Measurements from ENCODE around the gene LITAFD.

LITAFD gene

DNA sequence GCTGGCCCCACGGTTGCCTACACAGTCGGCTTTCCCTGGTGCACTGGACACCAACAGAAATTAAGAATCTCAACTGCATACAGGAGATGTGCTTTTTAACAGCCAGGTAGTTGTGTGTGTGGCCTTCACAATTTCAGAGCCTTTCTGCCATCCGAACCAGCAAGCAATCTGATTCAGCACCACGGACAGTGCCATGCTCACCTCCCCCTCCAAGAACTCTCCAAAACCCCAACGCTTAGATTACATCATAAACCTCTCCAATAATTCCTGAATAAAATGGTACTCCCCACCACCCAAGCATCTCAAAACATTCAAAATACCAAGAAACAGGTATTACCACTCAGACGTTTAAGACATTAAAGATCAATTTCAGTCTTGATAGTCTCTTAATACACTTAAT, 49.7 kb downstream of the LITAFD start:
- Mint-ChIP-seq H3K4me1 (peaks cover 71% of the 10 kb centered on the region), H3K27ac (no peak overlapping the region), H3K27me3 (no peaks in the 10 kb centered on the region), H3K4me3 (no peak overlapping the region), H3K9me3 (no peaks in the 10 kb centered on the region)
- ATAC-seq: no peak
- peak in 1 of 2 donors; percentile 12 for DNase-seq

DNA sequence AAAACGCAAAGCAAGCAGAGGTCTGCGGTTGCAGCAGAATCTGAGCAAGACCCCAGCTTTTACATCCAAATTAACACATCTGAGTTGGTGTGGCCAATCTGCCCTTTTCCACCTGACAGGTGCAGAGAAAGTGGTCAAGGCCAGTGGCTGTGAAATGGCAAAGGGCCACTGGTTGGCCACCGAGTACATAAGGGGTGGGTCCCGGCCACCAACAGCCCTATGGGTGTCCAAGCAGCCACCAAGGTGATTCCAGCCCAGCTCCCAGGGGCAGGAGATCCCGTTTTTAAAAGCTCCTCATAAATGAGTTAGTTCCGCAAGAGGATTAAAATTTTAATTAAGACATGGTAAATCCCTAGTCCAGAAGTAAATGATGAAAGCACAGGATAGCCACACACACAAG, 52.5 kb downstream of the LITAFD start:
- DNase-seq: no peak
- peaks cover 75% of the 10 kb centered on the region for H3K4me1 Mint-ChIP-seq
- H3K4me3 Mint-ChIP-seq: no peak overlapping the region
- ATAC-seq: no peak
- no peaks in the 10 kb centered on the region for H3K27me3 Mint-ChIP-seq
- no peak overlapping the region for H3K27ac Mint-ChIP-seq
- no peaks in the 10 kb centered on the region for H3K9me3 Mint-ChIP-seq
